ENCODE measurements around the gene SHROOM2.

SHROOM2 gene

DNA sequence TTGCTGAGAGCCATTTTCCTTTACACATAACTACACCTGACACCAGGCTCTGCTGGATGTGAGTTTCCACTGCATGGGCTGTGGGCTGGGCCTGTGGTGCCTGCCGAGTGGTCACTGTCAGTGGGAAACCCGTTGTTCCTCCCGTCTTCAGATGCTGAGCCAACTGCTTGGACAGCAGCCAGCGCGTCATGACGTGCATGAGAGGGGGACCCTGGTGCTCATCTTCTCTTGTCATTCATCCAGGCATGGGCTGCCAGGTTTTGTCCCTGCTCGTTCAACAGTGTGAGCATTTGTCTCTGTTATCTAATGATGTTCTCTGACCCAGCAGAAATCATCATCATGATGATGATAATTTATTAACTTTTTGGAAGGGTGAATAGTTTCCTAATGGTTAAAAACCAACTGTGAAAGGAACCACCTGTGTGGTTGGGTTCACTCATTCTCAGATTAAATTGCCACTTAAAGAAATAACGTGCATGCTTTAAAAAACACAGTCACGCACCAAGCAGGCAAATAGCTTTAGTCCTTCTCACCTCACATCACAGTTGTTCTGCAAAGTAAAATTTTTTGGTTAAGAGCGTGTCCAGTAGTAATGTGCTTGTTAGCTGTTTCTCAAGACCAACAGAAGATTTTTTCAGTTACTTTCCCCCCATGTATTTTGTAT lies 161.0 kb downstream of the SHROOM2 start:
- Histone ChIP-seq H3K79me2 (ENCODE audit: control insufficient read depth, insufficient read depth, low read length, unreplicated experiment) (no peaks in the 10 kb centered on the region), H3K36me3 (ENCODE audit: insufficient read depth, low read length) (no peaks in the 10 kb centered on the region), H3K4me1 (ENCODE audit: control insufficient read depth, insufficient read depth, low read length, unreplicated experiment) (no peaks in the 10 kb centered on the region), H2AFZ (ENCODE audit: low read length, unreplicated experiment) (no peak overlapping the region), H3K27ac (ENCODE audit: low read depth, low read length) (no peak overlapping the region), H3K4me3 (ENCODE audit: low read depth, low read length) (no peak overlapping the region), H3K27me3 (ENCODE audit: insufficient read depth, low read length) (peaks cover 25% of the 10 kb centered on the region)

DNA sequence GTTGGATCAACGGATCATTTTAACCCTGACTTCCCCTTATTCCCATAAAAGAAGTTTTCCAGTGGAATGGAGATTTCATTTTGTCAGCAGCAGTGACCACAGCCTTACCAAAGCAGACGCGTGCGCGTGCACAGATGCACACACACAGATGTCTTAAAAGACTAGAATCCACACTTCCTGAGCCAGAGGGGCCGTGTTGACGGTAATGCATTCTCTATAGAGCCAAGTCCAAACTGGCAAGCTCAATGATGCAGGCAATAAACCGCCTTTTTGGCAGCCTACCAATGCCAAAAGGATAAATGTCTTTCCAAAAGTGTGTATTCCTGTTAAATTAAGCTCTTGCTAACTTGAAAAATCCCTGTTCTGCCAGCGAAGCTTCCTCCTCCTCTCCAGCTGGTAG lies 162.2 kb downstream of the SHROOM2 start:
- Histone ChIP-seq H3K4me3 (ENCODE audit: low read depth, low read length) (no peak overlapping the region), H3K36me3 (ENCODE audit: insufficient read depth, low read length) (no peaks in the 10 kb centered on the region), H3K27me3 (ENCODE audit: insufficient read depth, low read length) (peaks cover 25% of the 10 kb centered on the region), H2AFZ (ENCODE audit: low read length, unreplicated experiment) (no peak overlapping the region), H3K27ac (ENCODE audit: low read depth, low read length) (no peak overlapping the region), H3K4me1 (ENCODE audit: control insufficient read depth, insufficient read depth, low read length, unreplicated experiment) (no peaks in the 10 kb centered on the region), H3K79me2 (ENCODE audit: control insufficient read depth, insufficient read depth, low read length, unreplicated experiment) (no peaks in the 10 kb centered on the region)

DNA sequence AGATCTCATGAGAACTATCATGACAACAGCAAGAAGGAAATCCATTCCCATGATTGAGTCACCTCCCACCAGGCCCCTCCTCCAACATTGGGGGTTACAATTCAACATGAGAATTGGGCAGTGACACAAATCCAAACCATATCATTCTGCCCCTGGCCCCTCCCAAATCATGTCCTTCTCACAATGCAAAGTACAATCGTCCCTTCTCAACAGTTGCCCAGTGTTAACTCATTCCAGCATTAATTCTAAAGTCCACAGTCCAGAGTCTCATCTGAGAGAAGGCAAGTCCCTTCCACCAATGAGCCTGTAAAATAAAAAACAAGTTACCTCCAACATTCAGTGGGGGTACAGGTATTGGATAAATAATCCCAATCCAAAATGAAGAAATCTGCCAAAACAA lies 166.1 kb downstream of the SHROOM2 start:
- no peaks in the 10 kb centered on the region for H3K4me1 ChIP-seq (ENCODE audit: control insufficient read depth, insufficient read depth, low read length, unreplicated experiment)
- H3K4me3 ChIP-seq (ENCODE audit: low read depth, low read length) = no peak overlapping the region
- H3K27ac ChIP-seq (ENCODE audit: low read depth, low read length) = no peak overlapping the region
- H3K79me2 ChIP-seq (ENCODE audit: control insufficient read depth, insufficient read depth, low read length, unreplicated experiment) = no peaks in the 10 kb centered on the region
- H3K27me3 ChIP-seq (ENCODE audit: insufficient read depth, low read length) = peaks cover 25% of the 10 kb centered on the region
- H2AFZ ChIP-seq (ENCODE audit: low read length, unreplicated experiment) = no peak overlapping the region
- no peaks in the 10 kb centered on the region for H3K36me3 ChIP-seq (ENCODE audit: insufficient read depth, low read length)

DNA sequence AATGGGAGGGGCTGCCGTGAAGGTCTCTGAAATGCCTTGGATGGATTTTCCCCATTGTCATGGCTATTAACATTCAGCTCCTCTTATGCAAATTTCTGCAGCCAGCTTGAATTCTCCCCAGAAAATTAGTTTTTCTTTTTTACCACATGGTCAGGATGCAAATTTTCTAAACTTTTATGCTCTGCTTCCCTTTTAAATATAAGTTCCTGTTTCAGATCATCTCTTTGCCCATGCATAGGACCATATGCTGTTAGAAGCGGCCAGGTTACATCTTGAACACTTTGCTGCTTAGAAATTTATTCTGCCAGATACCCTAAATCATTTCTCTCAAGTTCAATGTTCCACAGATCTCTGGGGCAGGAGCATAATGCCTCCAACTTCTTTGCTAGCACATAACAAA lies 167.2 kb downstream of the SHROOM2 start:
- H3K27ac ChIP-seq (ENCODE audit: low read depth, low read length) = no peak overlapping the region
- H3K27me3 ChIP-seq (ENCODE audit: insufficient read depth, low read length) = peaks cover 18% of the 10 kb centered on the region; the same call in 1 of the 2 replicates
- no peaks in the 10 kb centered on the region for H3K4me1 ChIP-seq (ENCODE audit: control insufficient read depth, insufficient read depth, low read length, unreplicated experiment)
- H3K4me3 ChIP-seq (ENCODE audit: low read depth, low read length) = no peak overlapping the region
- H2AFZ ChIP-seq (ENCODE audit: low read length, unreplicated experiment) = no peak overlapping the region
- H3K36me3 ChIP-seq (ENCODE audit: insufficient read depth, low read length) = no peaks in the 10 kb centered on the region
- no peaks in the 10 kb centered on the region for H3K79me2 ChIP-seq (ENCODE audit: control insufficient read depth, insufficient read depth, low read length, unreplicated experiment)

DNA sequence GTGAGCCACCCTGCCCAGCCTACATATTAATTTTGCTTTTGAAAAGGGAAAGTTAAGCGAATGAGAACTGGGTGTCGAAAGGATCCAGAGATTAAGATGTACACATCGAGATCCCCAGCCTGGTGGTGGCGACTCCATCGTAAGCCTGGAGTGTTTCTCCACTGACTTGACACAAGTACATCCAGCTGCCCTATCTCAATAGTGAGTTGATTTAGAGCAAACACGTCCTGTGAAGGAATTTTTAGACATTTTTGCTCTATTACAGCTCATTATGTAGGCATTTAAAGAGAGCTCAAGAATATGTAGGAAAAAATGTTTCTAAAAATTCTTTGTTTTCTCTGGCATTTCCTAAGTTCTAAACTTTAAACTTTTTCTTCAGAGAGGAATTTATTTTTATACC lies 169.3 kb downstream of the SHROOM2 start:
- H3K27ac ChIP-seq (ENCODE audit: low read depth, low read length) = no peak overlapping the region
- no peaks in the 10 kb centered on the region for H3K4me1 ChIP-seq (ENCODE audit: control insufficient read depth, insufficient read depth, low read length, unreplicated experiment)

GRCh38 chrX:9957743-9958142 lies 171.5 kb downstream of the SHROOM2 start:
- Histone ChIP-seq H2AFZ (ENCODE audit: low read length, unreplicated experiment) (no peak overlapping the region), H3K79me2 (ENCODE audit: control insufficient read depth, insufficient read depth, low read length, unreplicated experiment) (no peaks in the 10 kb centered on the region), H3K4me3 (ENCODE audit: low read depth, low read length) (no peak overlapping the region), H3K4me1 (ENCODE audit: control insufficient read depth, insufficient read depth, low read length, unreplicated experiment) (no peaks in the 10 kb centered on the region), H3K36me3 (ENCODE audit: insufficient read depth, low read length) (no peaks in the 10 kb centered on the region), H3K27me3 (ENCODE audit: insufficient read depth, low read length) (no peaks in the 10 kb centered on the region), H3K27ac (ENCODE audit: low read depth, low read length) (no peak overlapping the region)

More for the DNA sequence above, 169.3 kb downstream of the SHROOM2 start:
- Histone ChIP-seq H3K79me2 (ENCODE audit: control insufficient read depth, insufficient read depth, low read length, unreplicated experiment) (no peaks in the 10 kb centered on the region), H2AFZ (ENCODE audit: low read length, unreplicated experiment) (no peak overlapping the region), H3K36me3 (ENCODE audit: insufficient read depth, low read length) (no peaks in the 10 kb centered on the region), H3K4me3 (ENCODE audit: low read depth, low read length) (no peak overlapping the region), H3K27me3 (ENCODE audit: insufficient read depth, low read length) (no peaks in the 10 kb centered on the region)

- no peaks in the 10 kb centered on the region for H3K4me1 ChIP-seq (ENCODE audit: control insufficient read depth, insufficient read depth, low read length, unreplicated experiment)
- H3K4me3 ChIP-seq (ENCODE audit: low read depth, low read length) = no peak overlapping the region
- H3K27ac ChIP-seq (ENCODE audit: low read depth, low read length) = no peak overlapping the region
- no peaks in the 10 kb centered on the region for H3K79me2 ChIP-seq (ENCODE audit: control insufficient read depth, insufficient read depth, low read length, unreplicated experiment)
- no peak overlapping the region for H2AFZ ChIP-seq (ENCODE audit: low read length, unreplicated experiment)
- H3K27me3 ChIP-seq (ENCODE audit: insufficient read depth, low read length) = no peaks in the 10 kb centered on the region
- no peaks in the 10 kb centered on the region for H3K36me3 ChIP-seq (ENCODE audit: insufficient read depth, low read length)
These were observed 172.0 kb downstream of the SHROOM2 start for GRCh38 chrX:9958183-9958582.

DNA sequence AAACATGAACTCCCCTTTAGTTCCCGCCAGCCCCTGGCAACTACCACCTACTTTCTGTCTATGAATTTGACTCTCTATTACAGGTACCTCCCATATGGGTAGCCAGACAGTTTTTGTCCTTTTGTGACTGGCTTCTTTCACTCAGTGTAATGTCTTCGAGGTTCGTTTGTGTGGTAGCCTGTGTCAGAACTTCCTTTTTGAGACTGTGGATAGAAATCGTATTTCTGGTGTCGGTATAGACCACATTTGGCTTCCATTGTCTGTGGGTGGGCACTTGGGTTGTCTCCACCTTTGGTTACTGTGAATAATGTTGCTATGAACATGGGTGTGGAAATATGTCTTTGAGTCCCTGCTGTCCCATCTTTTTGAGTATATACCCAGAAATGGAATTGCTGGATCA lies 175.5 kb downstream of the SHROOM2 start:
- no peaks in the 10 kb centered on the region for H3K36me3 ChIP-seq (ENCODE audit: insufficient read depth, low read length)
- H3K27ac ChIP-seq (ENCODE audit: low read depth, low read length) = no peak overlapping the region
- H3K4me3 ChIP-seq (ENCODE audit: low read depth, low read length) = no peak overlapping the region
- H3K27me3 ChIP-seq (ENCODE audit: insufficient read depth, low read length) = peaks cover 17% of the 10 kb centered on the region
- no peaks in the 10 kb centered on the region for H3K79me2 ChIP-seq (ENCODE audit: control insufficient read depth, insufficient read depth, low read length, unreplicated experiment)
- no peaks in the 10 kb centered on the region for H3K4me1 ChIP-seq (ENCODE audit: control insufficient read depth, insufficient read depth, low read length, unreplicated experiment)
- no peak overlapping the region for H2AFZ ChIP-seq (ENCODE audit: low read length, unreplicated experiment)

DNA sequence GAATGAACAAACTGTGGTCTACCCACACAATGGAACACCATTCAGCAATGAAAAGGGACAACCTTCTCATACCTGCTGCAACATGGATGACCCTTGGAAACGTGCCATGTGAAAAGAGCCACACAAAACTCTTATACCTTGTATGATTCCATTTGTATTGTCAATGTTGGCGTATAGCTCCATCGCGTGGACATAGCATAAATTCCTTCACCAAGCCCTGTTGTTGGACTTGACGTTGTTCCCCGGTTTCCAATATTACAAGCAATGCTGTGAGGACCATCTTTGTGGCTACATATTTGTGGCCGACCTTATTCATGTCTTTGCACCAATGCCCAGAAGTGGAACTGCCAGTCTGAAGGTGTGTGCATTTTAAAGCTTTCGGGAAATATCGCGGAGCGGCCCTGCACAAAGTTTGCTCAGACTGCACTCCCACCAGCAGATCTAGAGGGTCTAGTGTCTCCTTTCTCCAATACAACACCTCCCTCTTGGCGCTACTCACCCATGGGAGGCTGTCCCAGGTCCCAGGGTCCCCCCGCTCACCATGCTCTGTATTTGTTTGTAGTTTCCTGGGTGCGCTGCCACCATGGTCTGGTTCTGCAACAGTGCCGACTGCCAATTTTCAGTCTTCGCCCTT lies 180.7 kb downstream of the SHROOM2 start, which contains the start of gene CLDN34:
TSS of gene CLDN34 (plus strand) at position 584 of the 634 bp plus-strand sequence. CDS start at position 584, 0 bp downstream.
- no peak within 1 kb of the TSS for H2AFZ ChIP-seq (ENCODE audit: low read length, unreplicated experiment)
- H3K4me3 ChIP-seq (ENCODE audit: low read depth, low read length) = no peak within 1 kb of the TSS
- H3K79me2 ChIP-seq (ENCODE audit: control insufficient read depth, insufficient read depth, low read length, unreplicated experiment) = no peaks in the 10 kb centered on the region
- peaks cover 25% of the 10 kb centered on the region for H3K27me3 ChIP-seq (ENCODE audit: insufficient read depth, low read length)
- H3K27ac ChIP-seq (ENCODE audit: low read depth, low read length) = no peak within 1 kb of the TSS
- H3K36me3 ChIP-seq (ENCODE audit: insufficient read depth, low read length) = no peaks in the 10 kb centered on the region
- no peaks in the 10 kb centered on the region for H3K4me1 ChIP-seq (ENCODE audit: control insufficient read depth, insufficient read depth, low read length, unreplicated experiment)

DNA sequence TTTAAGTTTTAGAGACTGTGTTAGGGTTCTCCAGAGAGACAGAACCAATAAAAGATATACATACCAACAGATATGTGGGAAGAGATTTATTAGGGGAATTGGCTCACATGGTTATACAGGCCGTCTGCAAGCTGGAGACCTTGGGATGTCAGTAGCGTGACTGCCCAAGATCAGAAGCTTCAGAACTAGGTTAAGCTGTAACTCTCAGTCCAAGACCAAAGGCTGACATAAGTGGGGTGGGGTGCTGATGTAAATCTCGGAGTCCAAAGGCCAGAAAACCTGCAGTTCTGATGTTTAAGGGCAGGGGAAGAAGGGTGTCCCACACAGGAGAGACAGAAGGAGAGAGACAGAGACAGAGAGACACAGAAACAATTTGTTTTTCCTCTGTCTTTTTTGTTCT lies 191.4 kb downstream of the SHROOM2 start:
- Histone ChIP-seq H3K27me3 (ENCODE audit: insufficient read depth, low read length) (no peaks in the 10 kb centered on the region), H3K27ac (ENCODE audit: low read depth, low read length) (no peak overlapping the region), H2AFZ (ENCODE audit: low read length, unreplicated experiment) (no peak overlapping the region), H3K36me3 (ENCODE audit: insufficient read depth, low read length) (no peaks in the 10 kb centered on the region), H3K4me3 (ENCODE audit: low read depth, low read length) (no peak overlapping the region), H3K79me2 (ENCODE audit: control insufficient read depth, insufficient read depth, low read length, unreplicated experiment) (no peaks in the 10 kb centered on the region), H3K4me1 (ENCODE audit: control insufficient read depth, insufficient read depth, low read length, unreplicated experiment) (no peaks in the 10 kb centered on the region)

DNA sequence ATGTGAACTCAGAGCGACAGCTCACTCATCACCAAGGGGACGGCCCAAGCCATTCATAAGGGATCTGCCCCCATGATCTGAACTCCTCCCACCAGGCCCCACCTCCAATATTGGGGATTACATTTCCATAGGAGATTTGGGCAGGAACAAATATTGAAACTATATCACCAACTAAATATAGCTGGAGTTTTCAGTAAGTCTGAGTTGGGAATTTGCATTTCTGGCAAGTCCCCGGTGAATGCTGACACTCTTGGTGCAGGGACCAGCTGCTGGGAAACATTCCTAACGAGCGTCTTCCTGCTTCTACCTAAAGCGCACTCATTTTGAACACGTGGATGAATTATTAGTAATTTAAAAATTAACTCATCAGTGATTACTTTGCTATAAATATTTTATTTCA lies 194.2 kb downstream of the SHROOM2 start:
- Histone ChIP-seq H3K36me3 (ENCODE audit: insufficient read depth, low read length) (no peaks in the 10 kb centered on the region), H3K4me1 (ENCODE audit: control insufficient read depth, insufficient read depth, low read length, unreplicated experiment) (no peaks in the 10 kb centered on the region), H3K4me3 (ENCODE audit: low read depth, low read length) (no peak overlapping the region), H3K27me3 (ENCODE audit: insufficient read depth, low read length) (no peaks in the 10 kb centered on the region), H2AFZ (ENCODE audit: low read length, unreplicated experiment) (no peak overlapping the region), H3K27ac (ENCODE audit: low read depth, low read length) (no peak overlapping the region), H3K79me2 (ENCODE audit: control insufficient read depth, insufficient read depth, low read length, unreplicated experiment) (no peaks in the 10 kb centered on the region)

Data from ACC112 (cell line).